ENCODE measurements around the gene B9D2. TPM values are rescaled to one million over a fixed set of nuclear protein-coding genes. Genes with fewer than 3 reads are reported as not detected.

Gene B9D2
- 9.0 and 13.3 TPM in 2 replicates for polyA plus RNA-seq (2012; rRNA removed)
- polyA plus RNA-seq (2012; cell fraction: cytosol; rRNA removed) = 9.6 and 10.5 TPM in 2 replicates
- 8.1 and 9.0 TPM in 2 replicates for polyA plus RNA-seq (2012; cell fraction: nucleus; rRNA removed)

DNA sequence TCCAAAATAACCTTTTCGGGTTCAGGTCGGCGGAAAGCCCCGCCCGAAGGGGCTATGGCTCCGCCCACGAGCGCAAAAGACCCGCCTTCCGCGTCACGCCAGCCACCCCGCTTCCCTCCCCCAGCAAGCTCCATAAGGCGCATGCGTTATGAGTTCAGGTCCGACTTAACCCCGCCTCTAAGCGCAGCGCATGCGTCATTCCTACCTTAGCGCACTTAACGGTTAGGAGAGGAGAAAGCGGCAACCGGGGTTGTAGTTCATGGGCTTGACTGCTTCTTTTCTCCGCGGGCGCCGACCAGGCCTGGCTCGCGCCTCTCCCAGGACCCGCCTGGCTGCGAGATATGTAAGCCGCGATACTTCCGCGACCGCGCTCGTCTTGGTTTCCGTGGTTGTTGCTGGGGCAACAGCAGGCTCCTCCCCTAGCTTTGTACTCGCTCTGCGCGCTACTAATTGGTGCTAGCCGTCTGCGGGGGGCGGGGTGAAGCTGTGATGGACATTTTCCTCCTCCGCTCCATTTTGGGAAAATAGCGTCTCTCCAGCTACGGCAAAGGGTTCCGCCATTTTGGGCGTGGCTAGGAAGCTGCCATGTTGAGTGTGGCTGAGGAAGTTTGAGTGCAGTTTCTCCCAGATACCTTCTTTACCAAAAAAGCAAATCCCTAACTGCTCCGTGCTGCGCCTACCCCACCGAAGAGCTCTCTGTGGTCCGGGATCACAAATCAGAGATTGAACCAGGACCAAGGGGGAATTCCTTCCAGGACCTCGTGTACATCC, at the start of gene B9D2:
Gene B9D2 (minus strand): TSS at position 397 of the 771 bp plus-strand sequence. CDS start 630 bp downstream, outside the sequence.
- Histone ChIP-seq H3K4me2 (peak within 1 kb of the TSS; percentile 78), H2AFZ (ENCODE audit: low read depth) (peak within 1 kb of the TSS; percentile 82), H3K27ac (ENCODE audit: low read depth in 2 of 2, low read length in 1 of 2) (peak within 1 kb of the TSS; percentile 96 to 99), H3K4me3 (ENCODE audit: low read depth in 2 of 2, low read length in 1 of 2) (peak within 1 kb of the TSS; percentile 68 to 79), H3K4me1 (ENCODE audit: control insufficient read depth in 1 of 2, insufficient read depth in 2 of 2, low read depth in 1 of 2, low read length in 1 of 2) (peaks cover 9 to 15% of the 10 kb centered on the region in 2 experiments; a peak in 3 of 4 replicates), H3K9ac (peak within 1 kb of the TSS; percentile 93), H3F3A (replicated peaks; ENCODE audit: insufficient read depth) (peaks cover 17% of the 10 kb centered on the region), H3K9me3 (no peaks in the 10 kb centered on the region), H3K79me2 (ENCODE audit: insufficient read depth) (peaks cover 39% of the 10 kb centered on the region), H4K20me1 (ENCODE audit: insufficient read depth) (peaks cover 4% of the 10 kb centered on the region; the same call in 1 of the 2 replicates), H3K36me3 (replicated peaks in 1 of 2; ENCODE audit: control insufficient read depth in 1 of 2, insufficient read depth in 2 of 2, low read length in 1 of 2) (peaks cover 0 to 3% of the 10 kb centered on the region in 2 experiments), H3K9me2 (no peaks in the 10 kb centered on the region), H3K27me3 (ENCODE audit: insufficient read depth) (no peaks in the 10 kb centered on the region)
- CTCF ChIA-PET = interaction anchor here (0.8 to 1.9 kb wide), 8 partner anchors 9 to 206 kb away, joined by 3 to 7 read pairs (median 5); no protein-coding TSS in a partner anchor
- POLR2A ChIA-PET = interaction anchor here (0.6 to 1.4 kb wide), 6 partner anchors 8 to 65 kb away, joined by 3 to 5 read pairs (median 3); partner anchors contain the start of gene TGFB1
- no peak for TF ChIP-seq NFIC (IDR thresholded peaks at IDR 0.05; ENCODE audit: borderline replicate concordance)
- TF ChIP-seq TAF1 (IDR thresholded peaks at IDR 0.05; ENCODE audit: borderline replicate concordance, low read depth, low read length) = peak; percentile 37; the same call in 1 of the 2 replicates
- TF ChIP-seq, protein P1, sequence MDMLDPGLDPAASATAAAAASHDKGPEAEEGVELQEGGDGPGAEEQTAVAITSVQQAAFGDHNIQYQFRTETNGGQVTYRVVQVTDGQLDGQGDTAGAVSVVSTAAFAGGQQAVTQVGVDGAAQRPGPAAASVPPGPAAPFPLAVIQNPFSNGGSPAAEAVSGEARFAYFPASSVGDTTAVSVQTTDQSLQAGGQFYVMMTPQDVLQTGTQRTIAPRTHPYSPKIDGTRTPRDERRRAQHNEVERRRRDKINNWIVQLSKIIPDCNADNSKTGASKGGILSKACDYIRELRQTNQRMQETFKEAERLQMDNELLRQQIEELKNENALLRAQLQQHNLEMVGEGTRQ (IDR thresholded peaks at IDR 0.05; ENCODE audit: borderline replicate concordance, low read depth, low read length) = no peak
- TF ChIP-seq IRF3 (IDR thresholded peaks at IDR 0.05; ENCODE audit: low read depth, low read length) = no peak
- TF ChIP-seq, protein P2, sequence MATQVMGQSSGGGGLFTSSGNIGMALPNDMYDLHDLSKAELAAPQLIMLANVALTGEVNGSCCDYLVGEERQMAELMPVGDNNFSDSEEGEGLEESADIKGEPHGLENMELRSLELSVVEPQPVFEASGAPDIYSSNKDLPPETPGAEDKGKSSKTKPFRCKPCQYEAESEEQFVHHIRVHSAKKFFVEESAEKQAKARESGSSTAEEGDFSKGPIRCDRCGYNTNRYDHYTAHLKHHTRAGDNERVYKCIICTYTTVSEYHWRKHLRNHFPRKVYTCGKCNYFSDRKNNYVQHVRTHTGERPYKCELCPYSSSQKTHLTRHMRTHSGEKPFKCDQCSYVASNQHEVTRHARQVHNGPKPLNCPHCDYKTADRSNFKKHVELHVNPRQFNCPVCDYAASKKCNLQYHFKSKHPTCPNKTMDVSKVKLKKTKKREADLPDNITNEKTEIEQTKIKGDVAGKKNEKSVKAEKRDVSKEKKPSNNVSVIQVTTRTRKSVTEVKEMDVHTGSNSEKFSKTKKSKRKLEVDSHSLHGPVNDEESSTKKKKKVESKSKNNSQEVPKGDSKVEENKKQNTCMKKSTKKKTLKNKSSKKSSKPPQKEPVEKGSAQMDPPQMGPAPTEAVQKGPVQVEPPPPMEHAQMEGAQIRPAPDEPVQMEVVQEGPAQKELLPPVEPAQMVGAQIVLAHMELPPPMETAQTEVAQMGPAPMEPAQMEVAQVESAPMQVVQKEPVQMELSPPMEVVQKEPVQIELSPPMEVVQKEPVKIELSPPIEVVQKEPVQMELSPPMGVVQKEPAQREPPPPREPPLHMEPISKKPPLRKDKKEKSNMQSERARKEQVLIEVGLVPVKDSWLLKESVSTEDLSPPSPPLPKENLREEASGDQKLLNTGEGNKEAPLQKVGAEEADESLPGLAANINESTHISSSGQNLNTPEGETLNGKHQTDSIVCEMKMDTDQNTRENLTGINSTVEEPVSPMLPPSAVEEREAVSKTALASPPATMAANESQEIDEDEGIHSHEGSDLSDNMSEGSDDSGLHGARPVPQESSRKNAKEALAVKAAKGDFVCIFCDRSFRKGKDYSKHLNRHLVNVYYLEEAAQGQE (IDR thresholded peaks at IDR 0.05; ENCODE audit: low read depth, low read length) = no peak
- peak; percentile 98 for TF ChIP-seq YY1 (IDR thresholded peaks at IDR 0.05; ENCODE audit: low read depth)
- no peak for TF ChIP-seq FOXJ3 (CRISPR knock-in tag; IDR thresholded peaks at IDR 0.05)
- TF ChIP-seq ELF1 (IDR thresholded peaks at IDR 0.05) = peak; percentile 21; the same call in 1 of the 2 replicates
- no peak for TF ChIP-seq EZH2phosphoT487 (IDR thresholded peaks at IDR 0.05; ENCODE audit: borderline replicate concordance, low read depth)
- TF ChIP-seq GABPA (IDR thresholded peaks at IDR 0.05; ENCODE audit: low read depth) = 0 out of 2 replicates have a peak, but pooled peaks have one; percentile 18
- no peak for TF ChIP-seq SIN3A (IDR thresholded peaks at IDR 0.05; ENCODE audit: borderline replicate concordance, low read depth, low read length)
- TF ChIP-seq, protein P3, sequence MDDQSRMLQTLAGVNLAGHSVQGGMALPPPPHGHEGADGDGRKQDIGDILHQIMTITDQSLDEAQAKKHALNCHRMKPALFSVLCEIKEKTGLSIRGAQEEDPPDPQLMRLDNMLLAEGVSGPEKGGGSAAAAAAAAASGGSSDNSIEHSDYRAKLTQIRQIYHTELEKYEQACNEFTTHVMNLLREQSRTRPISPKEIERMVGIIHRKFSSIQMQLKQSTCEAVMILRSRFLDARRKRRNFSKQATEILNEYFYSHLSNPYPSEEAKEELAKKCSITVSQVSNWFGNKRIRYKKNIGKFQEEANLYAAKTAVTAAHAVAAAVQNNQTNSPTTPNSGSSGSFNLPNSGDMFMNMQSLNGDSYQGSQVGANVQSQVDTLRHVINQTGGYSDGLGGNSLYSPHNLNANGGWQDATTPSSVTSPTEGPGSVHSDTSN (IDR thresholded peaks at IDR 0.05) = peak; percentile 95
- TF ChIP-seq GATA2 (CRISPR knock-in tag; IDR thresholded peaks at IDR 0.05) = no peak
- TF ChIP-seq, protein P4, sequence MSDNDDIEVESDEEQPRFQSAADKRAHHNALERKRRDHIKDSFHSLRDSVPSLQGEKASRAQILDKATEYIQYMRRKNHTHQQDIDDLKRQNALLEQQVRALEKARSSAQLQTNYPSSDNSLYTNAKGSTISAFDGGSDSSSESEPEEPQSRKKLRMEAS (IDR thresholded peaks at IDR 0.05; ENCODE audit: low read depth) = peak; percentile 41; the same call in 1 of the 2 replicates
- no peak for TF ChIP-seq CHD2 (IDR thresholded peaks at IDR 0.05; ENCODE audit: low read length, partially characterized antibody)
- 0 out of 2 replicates have a peak, but pooled peaks have one; percentile 36 for TF ChIP-seq MXI1 (IDR thresholded peaks at IDR 0.05; ENCODE audit: low read depth, low read length)
- TF ChIP-seq POLR2AphosphoS5 (IDR thresholded peaks at IDR 0.05; ENCODE audit: low read depth, low read length) = peak; percentile 90
- peak; percentile 92 for TF ChIP-seq NRF1 (IDR thresholded peaks at IDR 0.05; ENCODE audit: low read depth, low read length)
- no peak for TF ChIP-seq FOXM1 (IDR thresholded peaks at IDR 0.05; ENCODE audit: low read depth)
- WGBS (ENCODE audit: low lambda C conversion rate) = 1% methylated on average over 35 of the region's 56 CpGs
- DNase-seq = peak; percentile 97

Measured in SK-N-SH (cell line).